K562 (cell line): Measurements from ENCODE around the gene ABHD8. TPM values are rescaled to one million over a fixed set of nuclear protein-coding genes. Genes with fewer than 3 reads are reported as not detected.

ENCODE experiments used
- CTCFL ChIP-seq: IDR thresholded peaks from 2 replicates; pipeline ENCODE4 v1.6.1; 2011; ENCODE audit warnings: borderline replicate concordance, low read depth, mild to moderate bottlenecking, moderate library complexity, low read length; ENCODE audit not compliant: insufficient read depth, poor library complexity, severe bottlenecking
- GABPA ChIP-seq: fragments of 200-800 bp; sonication (Bioruptor generic); conservative IDR thresholded peaks from 2 replicates; pipeline ENCODE4 v1.6.1; 2016; ENCODE audit warnings: low read depth, missing genetic modification characterization, missing compliant biosample characterization
- MCM2 ChIP-seq: fragments of 450-650 bp; IDR thresholded peaks from 2 replicates; pipeline ENCODE4 v1.6.1; 2017; ENCODE audit warnings: low read depth, mild to moderate bottlenecking
- MTF1 ChIP-seq: fragments of 250-450 bp; sonication (Bioruptor Pico); IDR thresholded peaks from 2 replicates; pipeline ENCODE4 v1.9.0; 2021; ENCODE audit warnings: moderate library complexity, mild to moderate bottlenecking, inconsistent platforms, borderline replicate concordance
- PURB ChIP-seq: sonication (generic); formaldehyde crosslinking; IDR thresholded peaks from 2 replicates; pipeline ENCODE4 v1.9.0; 2021; ENCODE audit warnings: low read depth, mild to moderate bottlenecking, missing genetic modification reagents
- RREB1 ChIP-seq: fragments of 250-450 bp; sonication (Bioruptor Pico); IDR thresholded peaks from 2 replicates; pipeline ENCODE4 v1.4.0; 2020
- ZNF175 ChIP-seq: fragments of 200-800 bp; sonication (Bioruptor generic); IDR thresholded peaks from 2 replicates; pipeline ENCODE4 v1.6.1; 2016; ENCODE audit warnings: low read depth, mild to moderate bottlenecking, missing genetic modification characterization, missing compliant biosample characterization
- ZNF512 ChIP-seq: IDR thresholded peaks from 2 replicates; pipeline ENCODE4 v1.6.1; 2016; ENCODE audit warnings: missing genetic modification characterization, missing compliant biosample characterization
- polyA plus RNA-seq, 8 experiments: library from polyadenylated mRNA; depleted of rRNA in 4 of 8; stranded (reverse) in 5 of 8; unstranded in 3 of 8; fragments of >200 nt; fragmentation: Nextera tagmentation in 2 of 8; fragmentation: Illumina TruSeq in 1 of 8; extraction: Ambion mirVana in 2 of 8; extraction: Trizol in 1 of 8; gene quantifications; 2 replicates each; pipeline versions ENCODE4 v1.2.1 to v1.2.3, GENCODE V29; 2011 to 2014; ENCODE audit warnings: inconsistent platforms in 1 of 8, missing spikeins in 1 of 8
- total RNA-seq, 7 experiments: library from RNA; depleted of rRNA in 6 of 7; stranded (reverse); fragments of >200 nt in 6 of 7; fragmentation: Illumina TruSeq in 2 of 7; extraction: Trizol in 2 of 7; gene quantifications; 2 replicates each; pipeline versions ENCODE4 v1.2.1 to v1.2.3, GENCODE V29; 2011 to 2021; ENCODE audit warnings: low replicate concordance in 1 of 7

Gene ABHD8
- total and polyA plus RNA-seq, 9 of the 15 experiments (the other 6 are each of a cell fraction or from before 2014, with no cell fraction given), result 0.04 to 6.6 (median 2.0) TPM; not detected in 1

- TF ChIP-seq RREB1, result no peak
- no peak for TF ChIP-seq PURB (CRISPR knock-in tag)
- no peak for TF ChIP-seq CTCFL
- no peak for TF ChIP-seq MCM2
- no peak for TF ChIP-seq GABPA (tag)
- no peak for TF ChIP-seq ZNF512
- no peak for TF ChIP-seq ZNF175 (CRISPR knock-in tag)
- TF ChIP-seq MTF1, result no peak
Observed at GRCh38 chr19:17286263-17286662, 17.0 kb downstream of the ABHD8 start (continued).
